Muscle layer of colon (tissue), 2 donors: Measurements from ENCODE around the gene SPTSSA.
"Not testable (repeated sequence)": the region's sequence is repeated elsewhere in the genome, so short reads cannot be mapped to it uniquely, and the experiment has no call there.

Source experiments
- H3K27ac ChIP-seq: one replicate; pipeline ENCODE4 v1.7.0; 2013; ENCODE audit warnings: low read depth, mild to moderate bottlenecking, low read length, moderate library complexity
- H3K27me3 ChIP-seq, 2 donors: one replicate each; pipeline ENCODE4 v1.7.0; 2013; ENCODE audit warnings: low read length in 2 of 2, mild to moderate bottlenecking in 2 of 2; ENCODE audit not compliant: insufficient read depth in 2 of 2, control insufficient read depth in 1 of 2
- H3K36me3 ChIP-seq: one replicate; pipeline ENCODE4 v1.7.0; 2013; ENCODE audit warnings: mild to moderate bottlenecking, low read length; ENCODE audit not compliant: insufficient read depth
- H3K4me1 ChIP-seq: one replicate; pipeline ENCODE4 v1.7.0; 2013; ENCODE audit warnings: mild to moderate bottlenecking, low read length; ENCODE audit not compliant: insufficient read depth
- H3K4me3 ChIP-seq, 2 donors: one replicate each; pipeline ENCODE4 v1.7.0; 2013; ENCODE audit warnings: low read length in 2 of 2, low read depth in 1 of 2, mild to moderate bottlenecking in 1 of 2, moderate library complexity in 1 of 2
- H3K9ac ChIP-seq: one replicate; pipeline ENCODE4 v1.7.0; 2013; ENCODE audit warnings: low read length
- H3K9me3 ChIP-seq: one replicate; pipeline ENCODE4 v1.7.0; 2013; ENCODE audit warnings: mild to moderate bottlenecking, low read length
- donor health status: abdominal sarcoma.
- donor health status: Adenocarcinoma of cecum.

The SPTSSA gene

GRCh38 chr14:34496007-34496678 is 34.1 kb upstream of the SPTSSA start:
- Histone ChIP-seq H3K36me3 (no peaks in the 10 kb centered on the region), H3K4me3 (no peak overlapping the region), H3K27me3 (no peaks in the 10 kb centered on the region), H3K9me3 (no peaks in the 10 kb centered on the region), H3K9ac (no peak overlapping the region), H3K27ac (peak overlapping the region; percentile 72), H3K4me1 (peaks cover 22% of the 10 kb centered on the region)

- no peaks in the 10 kb centered on the region for H3K9me3 ChIP-seq
- H3K27me3 ChIP-seq = no peaks in the 10 kb centered on the region
- no peak overlapping the region for H3K9ac ChIP-seq
- no peak overlapping the region for H3K4me3 ChIP-seq
- no peaks in the 10 kb centered on the region for H3K36me3 ChIP-seq
- no peaks in the 10 kb centered on the region for H3K4me1 ChIP-seq
- H3K27ac ChIP-seq = no peak overlapping the region
Observed at GRCh38 chr14:34489324-34489723, 27.3 kb upstream of the SPTSSA start.

- Histone ChIP-seq H3K9ac (no peak overlapping the region), H3K4me1 (no peaks in the 10 kb centered on the region), H3K36me3 (no peaks in the 10 kb centered on the region), H3K27me3 (no peaks in the 10 kb centered on the region), H3K4me3 (no peak overlapping the region), H3K9me3 (no peaks in the 10 kb centered on the region), H3K27ac (no peak overlapping the region)
Observed at GRCh38 chr14:34488528-34488927, 26.5 kb upstream of the SPTSSA start.

GRCh38 chr14:34484726-34485125 is 22.7 kb upstream of the SPTSSA start:
- H3K27ac ChIP-seq = no peak overlapping the region
- H3K9me3 ChIP-seq = no peaks in the 10 kb centered on the region
- no peaks in the 10 kb centered on the region for H3K27me3 ChIP-seq
- no peak overlapping the region for H3K9ac ChIP-seq
- H3K4me3 ChIP-seq = no peak overlapping the region
- H3K4me1 ChIP-seq = no peaks in the 10 kb centered on the region
- H3K36me3 ChIP-seq = no peaks in the 10 kb centered on the region

- H3K9me3 ChIP-seq = no peaks in the 10 kb centered on the region
- H3K27ac ChIP-seq = no peak overlapping the region
- H3K4me1 ChIP-seq = no peaks in the 10 kb centered on the region
- H3K36me3 ChIP-seq = no peaks in the 10 kb centered on the region
- no peaks in the 10 kb centered on the region for H3K27me3 ChIP-seq
- no peak overlapping the region for H3K4me3 ChIP-seq
- no peak overlapping the region for H3K9ac ChIP-seq
Observed at GRCh38 chr14:34482463-34482862, 20.4 kb upstream of the SPTSSA start.

GRCh38 chr14:34479694-34480093 is 17.7 kb upstream of the SPTSSA start:
- H3K36me3 ChIP-seq = no peaks in the 10 kb centered on the region
- H3K27ac ChIP-seq = no peak overlapping the region
- H3K27me3 ChIP-seq = no peaks in the 10 kb centered on the region
- H3K9ac ChIP-seq = no peak overlapping the region
- no peak overlapping the region for H3K4me3 ChIP-seq
- no peaks in the 10 kb centered on the region for H3K9me3 ChIP-seq
- H3K4me1 ChIP-seq = no peaks in the 10 kb centered on the region

- Histone ChIP-seq H3K27me3 (no peaks in the 10 kb centered on the region), H3K36me3 (no peaks in the 10 kb centered on the region), H3K9me3 (no peaks in the 10 kb centered on the region), H3K4me1 (no peaks in the 10 kb centered on the region), H3K4me3 (no peak overlapping the region), H3K9ac (no peak overlapping the region), H3K27ac (no peak overlapping the region)
Observed at GRCh38 chr14:34478261-34478660, 16.2 kb upstream of the SPTSSA start.

GRCh38 chr14:34476036-34476435 is 14.0 kb upstream of the SPTSSA start:
- H3K4me3 ChIP-seq, H3K27ac ChIP-seq, H3K36me3 ChIP-seq, H3K9me3 ChIP-seq, H3K9ac ChIP-seq, H3K27me3 ChIP-seq, H3K4me1 ChIP-seq: not testable (repeated sequence)

- Histone ChIP-seq H3K9ac (no peak overlapping the region), H3K27me3 (no peaks in the 10 kb centered on the region), H3K4me3 (no peak overlapping the region), H3K4me1 (no peaks in the 10 kb centered on the region), H3K36me3 (no peaks in the 10 kb centered on the region), H3K27ac (no peak overlapping the region), H3K9me3 (no peaks in the 10 kb centered on the region)
Observed at GRCh38 chr14:34475163-34475562, 13.1 kb upstream of the SPTSSA start.

GRCh38 chr14:34474187-34474679 is 12.2 kb upstream of the SPTSSA start:
- H3K9ac ChIP-seq = no peak overlapping the region
- no peaks in the 10 kb centered on the region for H3K27me3 ChIP-seq
- no peak overlapping the region for H3K4me3 ChIP-seq
- no peak overlapping the region for H3K27ac ChIP-seq
- H3K4me1 ChIP-seq = no peaks in the 10 kb centered on the region
- no peaks in the 10 kb centered on the region for H3K36me3 ChIP-seq
- H3K9me3 ChIP-seq = no peaks in the 10 kb centered on the region

- H3K4me1 ChIP-seq = no peaks in the 10 kb centered on the region
- H3K9me3 ChIP-seq = no peaks in the 10 kb centered on the region
- H3K27ac ChIP-seq = no peak overlapping the region
- no peak overlapping the region for H3K9ac ChIP-seq
- no peaks in the 10 kb centered on the region for H3K27me3 ChIP-seq
- H3K4me3 ChIP-seq = no peak overlapping the region
- no peaks in the 10 kb centered on the region for H3K36me3 ChIP-seq
Observed at GRCh38 chr14:34472706-34473279, 10.8 kb upstream of the SPTSSA start.

- H3K36me3 ChIP-seq = no peaks in the 10 kb centered on the region
- no peaks in the 10 kb centered on the region for H3K27me3 ChIP-seq
- no peaks in the 10 kb centered on the region for H3K9me3 ChIP-seq
- H3K4me1 ChIP-seq = no peaks in the 10 kb centered on the region
- no peak overlapping the region for H3K4me3 ChIP-seq
- no peak overlapping the region for H3K27ac ChIP-seq
- no peak overlapping the region for H3K9ac ChIP-seq
Observed at GRCh38 chr14:34470319-34470718, 8.3 kb upstream of the SPTSSA start.
